Prostate gland (tissue), 2 donors: ENCODE measurements around the gene UBE2Q2. TPM values are rescaled to one million over a fixed set of nuclear protein-coding genes. Genes with fewer than 3 reads are reported as not detected.

Experiments
- DNase-seq: peaks from one replicate; pipeline ENCODE4 v3.0.0-alpha.2; 2019; ENCODE audit warnings: low spot score
- H3K27ac ChIP-seq, 2 donors: fragments of 200-600 bp; sonication (generic); 2 replicates each; pipeline ENCODE4 v1.5.1; 2017 to 2019
- H3K27me3 ChIP-seq: fragments of 200-600 bp; sonication (generic); replicated peaks from 2 replicates; pipeline ENCODE4 v1.5.1; 2019; ENCODE audit not compliant: insufficient read depth
- H3K36me3 ChIP-seq, 2 donors: fragments of 200-600 bp; sonication (generic); 1 replicate in 1 of 2; 2 replicates in 1 of 2; pipeline versions ENCODE4 v1.5.1 to v1.8.1; 2017 to 2019
- H3K4me1 ChIP-seq: fragments of 200-600 bp; sonication (generic); replicated peaks from 2 replicates; pipeline ENCODE4 v1.5.1; 2019
- H3K4me3 ChIP-seq, 2 donors: fragments of 200-600 bp; sonication (generic); 2 replicates each; pipeline ENCODE4 v1.5.1; 2017 to 2019
- H3K9me3 ChIP-seq: fragments of 200-600 bp; sonication (generic); 2 replicates; pipeline ENCODE4 v1.5.1; 2017
- POLR2A ChIP-seq: fragments of 450-650 bp; IDR thresholded peaks from one replicate; pipeline ENCODE4 v1.6.1; 2016; ENCODE audit warnings: antibody characterized with exemption, mild to moderate bottlenecking
- POLR2AphosphoS5 ChIP-seq: sonication (generic); formaldehyde crosslinking; IDR thresholded peaks from one replicate; pipeline ENCODE4 v1.6.1; 2017; ENCODE audit warnings: antibody characterized with exemption
- WGBS: methylation state at CpG from one replicate; pipeline ENCODE4 v1.1.5; 2018; 5-methylcytosine and 5-hydroxymethylcytosine counted together
- intact Hi-C: fragments of 100-400 bp; cut with DNase I; formaldehyde crosslinking; loops from one replicate; pipeline ENCODE4 v1.14.2; 2022
- total RNA-seq, 2 donors: library from RNA; depleted of rRNA; stranded (reverse); fragments of >200 nt; gene quantifications; one replicate each; pipeline ENCODE4 v1.1.0, GENCODE V29; 2016
- TF ChIP-seq, protein P1 (sequence below), 4 experiments: fragments of 200-600 bp in 2 of 4; fragments of 450-650 bp in 2 of 4; sonication (generic) in 2 of 4; IDR thresholded peaks; 1 replicate in 3 of 4; 2 replicates in 1 of 4; pipeline ENCODE4 v1.5.1; 2016 to 2019; ENCODE audit warnings: antibody characterized with exemption in 4 of 4, mild to moderate bottlenecking in 2 of 4, moderate library complexity in 2 of 4

The UBE2Q2 gene
- total RNA-seq, 2 donors from 2014 or later: 33.1 to 67.5 TPM

DNA sequence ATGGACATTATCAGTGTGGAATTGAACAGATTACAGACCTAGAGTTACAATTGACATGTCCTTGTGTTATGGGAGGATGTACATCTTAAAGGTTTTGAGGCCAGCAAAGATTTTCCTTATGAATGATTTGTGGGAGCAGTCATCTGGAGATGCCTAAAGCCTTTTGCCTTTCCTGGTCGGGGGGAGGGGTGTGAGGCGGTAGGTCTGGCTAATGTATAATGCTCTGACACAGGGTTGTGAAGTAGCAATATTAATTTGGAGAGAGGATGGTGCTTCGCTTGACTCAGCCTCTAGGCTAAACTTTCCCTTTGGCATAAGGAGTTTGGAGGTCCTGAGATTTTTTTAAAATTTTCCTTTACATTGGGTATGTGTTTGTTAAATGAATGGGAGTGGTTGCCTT, 83.7 kb downstream of the UBE2Q2 start:
- WGBS: 89% methylated on average over 3 of the region's 3 CpGs
- Histone ChIP-seq H3K9me3 (no peaks in the 10 kb centered on the region), H3K27me3 (no peaks in the 10 kb centered on the region), H3K27ac (no peak overlapping the region), H3K4me3 (no peak overlapping the region), H3K4me1 (no peaks in the 10 kb centered on the region), H3K36me3 (no peaks in the 10 kb centered on the region)
- intact Hi-C loops: no loop called here
- no peak for DNase-seq
- TF ChIP-seq POLR2A: no peak
- no peak for TF ChIP-seq POLR2AphosphoS5
- TF ChIP-seq, protein P1, sequence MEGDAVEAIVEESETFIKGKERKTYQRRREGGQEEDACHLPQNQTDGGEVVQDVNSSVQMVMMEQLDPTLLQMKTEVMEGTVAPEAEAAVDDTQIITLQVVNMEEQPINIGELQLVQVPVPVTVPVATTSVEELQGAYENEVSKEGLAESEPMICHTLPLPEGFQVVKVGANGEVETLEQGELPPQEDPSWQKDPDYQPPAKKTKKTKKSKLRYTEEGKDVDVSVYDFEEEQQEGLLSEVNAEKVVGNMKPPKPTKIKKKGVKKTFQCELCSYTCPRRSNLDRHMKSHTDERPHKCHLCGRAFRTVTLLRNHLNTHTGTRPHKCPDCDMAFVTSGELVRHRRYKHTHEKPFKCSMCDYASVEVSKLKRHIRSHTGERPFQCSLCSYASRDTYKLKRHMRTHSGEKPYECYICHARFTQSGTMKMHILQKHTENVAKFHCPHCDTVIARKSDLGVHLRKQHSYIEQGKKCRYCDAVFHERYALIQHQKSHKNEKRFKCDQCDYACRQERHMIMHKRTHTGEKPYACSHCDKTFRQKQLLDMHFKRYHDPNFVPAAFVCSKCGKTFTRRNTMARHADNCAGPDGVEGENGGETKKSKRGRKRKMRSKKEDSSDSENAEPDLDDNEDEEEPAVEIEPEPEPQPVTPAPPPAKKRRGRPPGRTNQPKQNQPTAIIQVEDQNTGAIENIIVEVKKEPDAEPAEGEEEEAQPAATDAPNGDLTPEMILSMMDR (IDR thresholded peaks at IDR 0.05): no peak

DNA sequence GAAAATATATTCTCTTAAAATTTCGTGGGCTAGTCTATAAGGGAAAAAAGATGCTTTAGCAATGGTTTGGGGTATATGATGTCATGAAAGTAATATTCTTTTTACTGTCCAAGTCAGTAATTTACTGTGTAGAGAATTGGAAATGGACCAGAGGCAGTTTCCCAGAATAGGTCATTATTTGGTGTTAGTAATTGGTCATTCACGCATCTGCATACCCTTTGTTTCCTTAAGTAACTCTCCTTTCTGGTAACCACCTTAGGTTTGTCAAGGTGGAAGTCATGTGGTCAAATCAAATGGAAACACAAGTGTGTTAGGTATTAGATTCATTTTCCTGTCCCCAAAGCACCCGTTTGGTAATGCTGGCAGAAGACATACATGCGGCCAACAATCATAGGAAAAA, 84.4 kb downstream of the UBE2Q2 start:
- Histone ChIP-seq H3K27ac (no peak overlapping the region), H3K36me3 (peaks cover 0 to under 1% of the 10 kb centered on the region in 2 donors), H3K27me3 (no peaks in the 10 kb centered on the region), H3K4me1 (no peaks in the 10 kb centered on the region), H3K4me3 (no peak overlapping the region), H3K9me3 (no peaks in the 10 kb centered on the region)
- intact Hi-C loops: no loop called here
- no peak for DNase-seq
- WGBS: 86% methylated on average over 4 of the region's 4 CpGs
- TF ChIP-seq, protein P1 (IDR thresholded peaks at IDR 0.05): no peak
- TF ChIP-seq POLR2AphosphoS5 (no peak), POLR2A (no peak)

DNA sequence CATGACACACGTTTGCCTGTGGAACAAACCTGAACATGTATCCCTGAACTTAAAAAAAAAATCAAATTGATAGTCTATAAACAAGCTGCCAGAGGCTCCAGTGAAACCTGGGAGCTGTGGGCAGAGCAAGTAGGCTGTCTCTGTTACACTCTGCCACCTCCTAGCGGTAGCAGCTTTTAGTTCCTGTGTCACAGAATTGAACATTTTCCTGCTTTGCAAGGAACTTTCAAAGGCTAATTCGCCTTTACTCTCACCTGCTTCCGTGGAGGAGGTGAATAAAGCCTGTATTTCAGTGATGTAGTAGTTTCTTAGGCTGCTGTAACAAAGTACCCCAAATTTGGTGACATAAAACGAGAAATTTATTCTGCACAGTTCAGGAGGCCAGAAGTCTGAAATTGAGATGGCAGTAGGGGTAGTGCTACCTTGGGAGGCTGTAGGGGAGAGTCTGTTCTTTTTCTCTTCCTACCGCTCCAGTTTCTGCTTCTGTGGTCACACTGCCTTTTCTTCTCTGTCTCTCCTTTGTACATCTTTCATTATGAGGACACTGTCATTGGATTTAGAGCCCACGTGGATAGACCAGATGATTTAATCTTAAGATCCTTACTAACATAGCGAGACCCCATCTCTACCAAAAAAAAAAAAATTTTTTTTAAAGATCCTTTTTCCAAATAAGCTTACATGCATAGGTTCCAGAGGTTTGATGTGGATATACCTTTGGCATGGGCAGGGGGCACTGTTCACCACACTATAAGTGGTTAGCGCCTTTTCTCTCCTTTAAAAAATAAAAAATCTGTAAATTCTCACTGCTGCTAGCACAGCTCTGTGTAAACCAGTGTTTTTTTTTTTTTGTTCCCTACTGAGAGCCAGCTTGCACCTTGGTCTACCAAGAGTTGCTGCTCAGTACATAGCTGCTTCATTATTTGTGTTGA, 85.7 kb downstream of the UBE2Q2 start:
- Histone ChIP-seq H3K27ac (no peak overlapping the region), H3K9me3 (no peaks in the 10 kb centered on the region), H3K36me3 (peaks cover 0 to 5% of the 10 kb centered on the region in 2 donors), H3K4me1 (no peaks in the 10 kb centered on the region), H3K4me3 (no peak overlapping the region), H3K27me3 (no peaks in the 10 kb centered on the region)
- DNase-seq: no peak
- intact Hi-C loops: no loop called here
- 71% methylated on average over 9 of the region's 9 CpGs for WGBS
- no peak for TF ChIP-seq POLR2AphosphoS5
- TF ChIP-seq, protein P1 (IDR thresholded peaks at IDR 0.05): peak in 2 of 4 experiments; percentile 13

DNA sequence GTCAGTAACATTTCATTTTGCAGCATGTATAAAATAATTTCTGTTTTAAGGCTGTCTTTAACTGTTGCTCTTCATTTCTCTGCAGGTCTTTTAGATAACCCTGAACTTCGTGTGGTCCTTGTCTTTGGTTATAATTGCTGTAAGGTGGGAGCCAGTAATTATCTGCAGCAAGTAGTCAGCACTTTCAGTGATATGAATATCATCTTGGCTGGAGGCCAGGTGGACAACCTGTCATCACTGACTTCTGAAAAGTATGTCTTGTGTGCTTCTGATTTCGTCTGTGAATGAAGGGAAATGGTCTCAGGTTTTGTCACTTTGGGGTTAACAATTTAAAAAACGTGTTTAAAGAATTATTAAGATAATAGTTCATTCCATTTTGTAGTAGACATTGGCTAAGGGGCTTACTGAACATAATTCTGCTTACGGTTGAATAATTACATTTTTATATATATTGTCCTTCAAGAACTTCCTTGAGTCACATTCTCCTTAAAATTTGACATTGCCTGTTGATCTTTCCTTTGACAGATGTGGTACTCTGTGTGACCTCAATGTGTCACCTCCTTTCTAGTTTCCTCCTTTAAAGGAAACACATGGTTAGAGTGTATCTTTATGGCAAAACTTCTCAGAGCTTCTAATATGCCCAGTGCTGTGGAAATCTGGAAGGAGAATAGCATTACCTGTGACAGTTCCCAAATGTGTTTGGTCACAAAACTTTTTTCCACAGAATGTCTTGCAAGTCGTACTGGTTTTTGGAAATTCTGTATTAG, 86.7 kb downstream of the UBE2Q2 start:
- no peak for TF ChIP-seq POLR2AphosphoS5
- TF ChIP-seq POLR2A: no peak
- TF ChIP-seq, protein P1 (IDR thresholded peaks at IDR 0.05): no peak
- no peaks in the 10 kb centered on the region for H3K9me3 ChIP-seq
- DNase-seq: no peak
- H3K4me1 ChIP-seq: no peaks in the 10 kb centered on the region
- H3K36me3 ChIP-seq: peaks cover 0 to 5% of the 10 kb centered on the region in 2 donors
- H3K27me3 ChIP-seq: no peaks in the 10 kb centered on the region
- WGBS: 66% methylated on average over 5 of the region's 5 CpGs
- no peak overlapping the region for H3K4me3 ChIP-seq
- H3K27ac ChIP-seq: no peak overlapping the region
- intact Hi-C loops: no loop called here
